Measurements from ENCODE around the gene STAT5A.

DNA sequence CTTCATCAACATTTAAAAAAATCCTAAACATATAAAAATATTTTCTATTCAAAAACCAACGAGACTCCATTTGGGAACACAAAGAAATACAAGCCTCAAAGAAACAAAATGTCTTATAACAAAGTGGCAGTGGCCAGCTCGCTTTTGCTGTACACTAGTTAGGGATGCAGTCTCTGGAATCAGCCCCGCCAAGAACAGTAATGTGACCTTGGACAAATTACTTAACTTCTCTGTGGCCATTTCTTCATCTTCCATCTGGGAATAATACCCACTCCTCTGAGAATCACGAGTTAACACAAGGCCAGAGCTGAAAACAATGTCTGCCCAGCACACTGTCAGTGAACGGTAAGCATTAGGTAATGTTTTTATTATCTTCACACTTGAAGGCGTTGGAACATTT, 17.7 kb upstream of the STAT5A start:
- TF ChIP-seq, protein P1, sequence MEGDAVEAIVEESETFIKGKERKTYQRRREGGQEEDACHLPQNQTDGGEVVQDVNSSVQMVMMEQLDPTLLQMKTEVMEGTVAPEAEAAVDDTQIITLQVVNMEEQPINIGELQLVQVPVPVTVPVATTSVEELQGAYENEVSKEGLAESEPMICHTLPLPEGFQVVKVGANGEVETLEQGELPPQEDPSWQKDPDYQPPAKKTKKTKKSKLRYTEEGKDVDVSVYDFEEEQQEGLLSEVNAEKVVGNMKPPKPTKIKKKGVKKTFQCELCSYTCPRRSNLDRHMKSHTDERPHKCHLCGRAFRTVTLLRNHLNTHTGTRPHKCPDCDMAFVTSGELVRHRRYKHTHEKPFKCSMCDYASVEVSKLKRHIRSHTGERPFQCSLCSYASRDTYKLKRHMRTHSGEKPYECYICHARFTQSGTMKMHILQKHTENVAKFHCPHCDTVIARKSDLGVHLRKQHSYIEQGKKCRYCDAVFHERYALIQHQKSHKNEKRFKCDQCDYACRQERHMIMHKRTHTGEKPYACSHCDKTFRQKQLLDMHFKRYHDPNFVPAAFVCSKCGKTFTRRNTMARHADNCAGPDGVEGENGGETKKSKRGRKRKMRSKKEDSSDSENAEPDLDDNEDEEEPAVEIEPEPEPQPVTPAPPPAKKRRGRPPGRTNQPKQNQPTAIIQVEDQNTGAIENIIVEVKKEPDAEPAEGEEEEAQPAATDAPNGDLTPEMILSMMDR (IDR thresholded peaks at IDR 0.05): no peak
- no peak for TF ChIP-seq POLR2A (IDR thresholded peaks at IDR 0.05)
